PFSK-1 (cell line): ENCODE results near the gene JADE2. TPM values are rescaled to one million over a fixed set of nuclear protein-coding genes. Genes with fewer than 3 reads are reported as not detected.

Experiments
- FOXP2 ChIP-seq: optimal IDR thresholded peaks from 2 replicates; pipeline ENCODE3; 2011; ENCODE audit warnings: borderline replicate concordance, control low read depth, inconsistent platforms; ENCODE audit not compliant: insufficient read depth; ENCODE audit errors: extremely low read length, extremely low read depth
- POLR2AphosphoS5 ChIP-seq: IDR thresholded peaks from 2 replicates; pipeline ENCODE4 v1.6.1; 2012; ENCODE audit warnings: low read depth, mild to moderate bottlenecking, control low read depth, low read length, moderate library complexity
- REST ChIP-seq, 2 experiments: IDR thresholded peaks; 2 replicates each; pipeline versions ENCODE4 v1.6.1 to v1.8.0; 2011 to 2012; ENCODE audit warnings: low read depth in 2 of 2, low read length in 2 of 2, control low read depth in 1 of 2, inconsistent platforms in 1 of 2, mild to moderate bottlenecking in 1 of 2, moderate library complexity in 1 of 2; ENCODE audit not compliant: insufficient read depth in 1 of 2
- SIN3A ChIP-seq: IDR thresholded peaks from 2 replicates; pipeline ENCODE4 v1.6.1; 2012; ENCODE audit warnings: mild to moderate bottlenecking, low read length, moderate library complexity, borderline replicate concordance; ENCODE audit not compliant: insufficient read depth
- TAF1 ChIP-seq: IDR thresholded peaks from 2 replicates; pipeline ENCODE4 v1.6.1; 2012; ENCODE audit warnings: low read length, control low read depth, borderline replicate concordance; ENCODE audit not compliant: insufficient read depth
- polyA plus RNA-seq: library from polyadenylated mRNA; unstranded; fragments of >200 nt; gene quantifications from one replicate; pipeline ENCODE4 v1.2.1, GENCODE V29; 2012; ENCODE audit warnings: low read depth, missing spikeins; ENCODE audit not compliant: insufficient read length

Gene JADE2
- 12.0 TPM for polyA plus RNA-seq

GRCh38 chr5:134524826-134525682, at the start of gene JADE2:
JADE2 (plus strand) TSS chr5:134525670; CDS start chr5:134535858, 10,188 bp downstream.
- TF ChIP-seq POLR2AphosphoS5 (no peak), FOXP2 (no peak), REST (IDR thresholded peaks at IDR 0.05; ENCODE audit: insufficient read depth in 1 of 2, low read depth in 2 of 2, low read length in 2 of 2) (no peak), TAF1 (no peak), SIN3A (no peak)

GRCh38 chr5:134477462-134478245, 47.8 kb upstream of the JADE2 start:
- no peak for TF ChIP-seq FOXP2
- no peak for TF ChIP-seq POLR2AphosphoS5
- TF ChIP-seq TAF1: no peak
- no peak for TF ChIP-seq SIN3A
- no peak for TF ChIP-seq REST (IDR thresholded peaks at IDR 0.05; ENCODE audit: insufficient read depth in 1 of 2, low read depth in 2 of 2, low read length in 2 of 2)

GRCh38 chr5:134479839-134480238, 45.6 kb upstream of the JADE2 start:
- TF ChIP-seq POLR2AphosphoS5: no peak
- TF ChIP-seq FOXP2: no peak
- no peak for TF ChIP-seq REST (IDR thresholded peaks at IDR 0.05; ENCODE audit: insufficient read depth in 1 of 2, low read depth in 2 of 2, low read length in 2 of 2)

- TF ChIP-seq FOXP2: no peak
- no peak for TF ChIP-seq SIN3A
- TF ChIP-seq POLR2AphosphoS5: no peak
- no peak for TF ChIP-seq TAF1
- TF ChIP-seq REST (IDR thresholded peaks at IDR 0.05; ENCODE audit: insufficient read depth in 1 of 2, low read depth in 2 of 2, low read length in 2 of 2): no peak
Observed at GRCh38 chr5:134489227-134489944, 36.1 kb upstream of the JADE2 start.
